H1 (cell line): ENCODE results near the gene LINC01488. TPM values are rescaled to one million over a fixed set of nuclear protein-coding genes. Genes with fewer than 3 reads are reported as not detected.
A peak's percentile ranks its signal among the peaks of the same experiment; 100 is the strongest.

ENCODE experiments used
- CTCF ChIA-PET: fragments of 300-600 bp; sonication (Branson Sonifier 250); formaldehyde crosslinking; loops from one replicate; lab custom pipeline; 2021; ENCODE audit not compliant: partially characterized antibody; lab: Charles Lee
- POLR2A ChIA-PET: fragments of 300-600 bp; sonication (Branson Sonifier 250); formaldehyde crosslinking; loops from one replicate; lab custom pipeline; 2021; ENCODE audit warnings: inconsistent platforms; ENCODE audit not compliant: partially characterized antibody; lab: Charles Lee
- DNase-seq, 2 experiments: peaks; one replicate each; pipeline versions ENCODE4 v3.0.0 to v3.0.0-alpha.2; 2010 to 2022; ENCODE audit warnings: low spot score in 2 of 2, low read depth in 1 of 2, mixed read lengths in 1 of 2
- FAIRE-seq: peaks from 2 replicates; lab custom pipeline; 2011; peaks lifted over from hg19 to GRCh38; lab: Jason Lieb, UNC
- H2AFZ ChIP-seq: 2 replicates; pipeline ENCODE4 v1.8.1; 2012; ENCODE audit warnings: low read length, inconsistent platforms
- H2AK5ac ChIP-seq: 2 replicates; pipeline ENCODE4 v1.6.1; 2013; ENCODE audit warnings: low read depth, low read length
- H2BK120ac ChIP-seq: replicated peaks from 2 replicates; pipeline ENCODE3; 2013; ENCODE audit warnings: low read depth, low read length, inconsistent platforms
- H2BK12ac ChIP-seq: 2 replicates; pipeline ENCODE4 v1.6.1; 2013; ENCODE audit warnings: low read depth, low read length
- H2BK15ac ChIP-seq: 2 replicates; pipeline ENCODE4 v1.6.1; 2013; ENCODE audit warnings: low read length
- H2BK20ac ChIP-seq: 2 replicates; pipeline ENCODE4 v1.6.1; 2013; ENCODE audit warnings: low read length
- H2BK5ac ChIP-seq: 2 replicates; pipeline ENCODE4 v1.6.1; 2013; ENCODE audit warnings: low read depth, low read length
- H3K14ac ChIP-seq: 2 replicates; pipeline ENCODE4 v1.6.1; 2013; ENCODE audit warnings: inconsistent platforms; ENCODE audit not compliant: insufficient read length
- H3K18ac ChIP-seq: 2 replicates; pipeline ENCODE4 v1.6.1; 2013; ENCODE audit warnings: low read length; ENCODE audit errors: extremely low read depth
- H3K23ac ChIP-seq: 2 replicates; pipeline ENCODE4 v1.6.1; 2013; ENCODE audit warnings: inconsistent platforms; ENCODE audit not compliant: insufficient read length
- H3K23me2 ChIP-seq: 2 replicates; pipeline ENCODE4 v1.6.1; 2013; ENCODE audit warnings: low read depth, low read length
- H3K27ac ChIP-seq: 2 replicates; pipeline ENCODE4 v1.6.1; 2011; ENCODE audit warnings: low read depth, low read length, inconsistent platforms
- H3K27me3 ChIP-seq, 4 experiments: replicated peaks in 1 of 4; 1 replicate in 1 of 4; 2 replicates in 3 of 4; pipeline versions ENCODE4 v1.6.1 to v1.8.1; 2011 to 2013; ENCODE audit warnings: low read length in 3 of 4, mild to moderate bottlenecking in 3 of 4, inconsistent platforms in 2 of 4, mixed read lengths in 2 of 4, moderate library complexity in 1 of 4; ENCODE audit not compliant: control insufficient read depth in 3 of 4, insufficient read depth in 3 of 4; ENCODE audit errors: extremely low read depth in 1 of 4
- H3K36me3 ChIP-seq, 4 experiments: 2 replicates each; pipeline versions ENCODE4 v1.6.1 to v1.8.1; 2011 to 2013; ENCODE audit warnings: mild to moderate bottlenecking in 4 of 4, low read length in 3 of 4, moderate library complexity in 2 of 4, control low read depth in 1 of 4, inconsistent platforms in 1 of 4; ENCODE audit not compliant: insufficient read depth in 4 of 4, control insufficient read depth in 2 of 4
- H3K4ac ChIP-seq: replicated peaks from 2 replicates; pipeline ENCODE3; 2013; ENCODE audit warnings: low read length, low read depth, mixed read lengths, inconsistent platforms; ENCODE audit not compliant: insufficient read length
- H3K4me1 ChIP-seq, 4 experiments: replicated peaks in 1 of 4; 1 replicate in 1 of 4; 2 replicates in 3 of 4; pipeline versions ENCODE4 v1.6.1 to v1.8.1; 2011 to 2013; ENCODE audit warnings: low read length in 3 of 4, inconsistent platforms in 2 of 4, mixed read lengths in 1 of 4; ENCODE audit not compliant: insufficient read depth in 4 of 4, control insufficient read depth in 3 of 4
- H3K4me2 ChIP-seq, 2 experiments: 2 replicates each; pipeline versions ENCODE4 v1.6.1 to v1.8.1; 2011 to 2013; ENCODE audit warnings: low read depth in 2 of 2, low read length in 2 of 2, control low read depth in 1 of 2, inconsistent platforms in 1 of 2, mild to moderate bottlenecking in 1 of 2; ENCODE audit not compliant: insufficient read depth in 1 of 2
- H3K4me3 ChIP-seq, 4 experiments: fragments of 200-600, 300-600 bp in 1 of 4; sonication (generic), shearing (Covaris generic), sonication (Bioruptor Twin) in 1 of 4; 2 replicates each; pipeline versions ENCODE4 v1.5.1 to v1.8.1; 2011 to 2016; ENCODE audit warnings: low read length in 4 of 4, low read depth in 3 of 4, control low read depth in 2 of 4, inconsistent platforms in 2 of 4, mild to moderate bottlenecking in 2 of 4, mixed read lengths in 1 of 4, moderate library complexity in 1 of 4; ENCODE audit not compliant: insufficient read depth in 2 of 4; ENCODE audit errors: extremely low read depth in 1 of 4
- H3K56ac ChIP-seq: replicated peaks from 2 replicates; pipeline ENCODE3; 2013; ENCODE audit warnings: low read depth, mild to moderate bottlenecking, mixed read lengths, low read length, inconsistent platforms; ENCODE audit not compliant: insufficient read length
- H3K79me1 ChIP-seq: 2 replicates; pipeline ENCODE4 v1.6.1; 2013; ENCODE audit warnings: low read depth, low read length, control low read depth
- H3K79me2 ChIP-seq, 2 experiments: 2 replicates each; pipeline versions ENCODE4 v1.6.1 to v1.8.1; 2012 to 2013; ENCODE audit warnings: low read length in 2 of 2, mild to moderate bottlenecking in 2 of 2, inconsistent platforms in 1 of 2; ENCODE audit not compliant: insufficient read depth in 2 of 2, control insufficient read depth in 1 of 2
- H3K9ac ChIP-seq, 4 experiments: replicated peaks in 1 of 4; 1 replicate in 1 of 4; 2 replicates in 3 of 4; pipeline versions ENCODE4 v1.6.1 to v1.8.1; 2011 to 2013; ENCODE audit warnings: low read depth in 3 of 4, low read length in 3 of 4, control low read depth in 2 of 4, mild to moderate bottlenecking in 2 of 4, moderate library complexity in 2 of 4, inconsistent platforms in 1 of 4; ENCODE audit errors: extremely low read depth in 1 of 4
- H3K9me3 ChIP-seq, 2 experiments: 2 replicates each; pipeline versions ENCODE4 v1.6.1 to v1.8.1; 2012 to 2013; ENCODE audit warnings: mild to moderate bottlenecking in 2 of 2, moderate library complexity in 2 of 2, control low read depth in 1 of 2, inconsistent platforms in 1 of 2, low read depth in 1 of 2, low read length in 1 of 2, mixed read lengths in 1 of 2; ENCODE audit not compliant: insufficient read depth in 2 of 2
- H4K20me1 ChIP-seq, 2 experiments: replicated peaks in 1 of 2; 2 replicates each; pipeline versions ENCODE3 to v1.8.1; 2011 to 2013; ENCODE audit warnings: inconsistent platforms in 2 of 2, low read length in 2 of 2, mild to moderate bottlenecking in 1 of 2; ENCODE audit not compliant: insufficient read depth in 2 of 2, control insufficient read depth in 1 of 2
- H4K5ac ChIP-seq: 2 replicates; pipeline ENCODE4 v1.6.1; 2013; ENCODE audit warnings: low read length, low read depth, mixed read lengths, inconsistent platforms; ENCODE audit not compliant: insufficient read length
- H4K8ac ChIP-seq: 2 replicates; pipeline ENCODE4 v1.8.0; 2013; ENCODE audit warnings: mild to moderate bottlenecking, moderate library complexity, low read length, inconsistent platforms; ENCODE audit not compliant: insufficient read depth; ENCODE audit errors: extremely low read depth
- H4K91ac ChIP-seq: replicated peaks from 2 replicates; pipeline ENCODE3; 2013; ENCODE audit warnings: low read length, mixed read lengths, inconsistent platforms; ENCODE audit not compliant: insufficient read length
- EZH2 ChIP-seq: fragments of 200-600 bp; sonication (generic); IDR thresholded peaks from 2 replicates; pipeline ENCODE4 v1.7.1; 2012; ENCODE audit warnings: low read depth, mild to moderate bottlenecking, moderate library complexity, low read length, inconsistent platforms; ENCODE audit not compliant: severe bottlenecking
- JUND ChIP-seq: IDR thresholded peaks from 2 replicates; pipeline ENCODE4 v1.6.1; 2011; ENCODE audit warnings: mild to moderate bottlenecking, improper control_type of control experiment, low read length
- KDM1A ChIP-seq: fragments of 200-600, 300-600 bp; sonication (generic); IDR thresholded peaks from 2 replicates; pipeline ENCODE4 v1.7.1; 2016; ENCODE audit warnings: mild to moderate bottlenecking, low read length, borderline replicate concordance
- KDM5A ChIP-seq: fragments of 200-600 bp; IDR thresholded peaks from 2 replicates; pipeline ENCODE4 v1.7.1; 2012; ENCODE audit warnings: mild to moderate bottlenecking, low read length, inconsistent platforms, mixed read lengths
- SIN3A ChIP-seq, 2 experiments: IDR thresholded peaks in 1 of 2; conservative IDR thresholded peaks in 1 of 2; 2 replicates each; pipeline ENCODE4 v1.6.1; 2011 to 2012; ENCODE audit warnings: low read length in 2 of 2, improper control_type of control experiment in 1 of 2, low read depth in 1 of 2, mild to moderate bottlenecking in 1 of 2
- SP1 ChIP-seq: IDR thresholded peaks from 2 replicates; pipeline ENCODE4 v1.6.1; 2011; ENCODE audit warnings: low read depth, low read length
- SRF ChIP-seq: IDR thresholded peaks from 2 replicates; pipeline ENCODE4 v1.6.1; 2011; ENCODE audit warnings: mild to moderate bottlenecking, low read depth, low read length, moderate library complexity
- TBP ChIP-seq: IDR thresholded peaks from 2 replicates; pipeline ENCODE4 v1.6.1; 2011; ENCODE audit warnings: low read depth, low read length, improper control_type of control experiment
- YY1 ChIP-seq: IDR thresholded peaks from 2 replicates; pipeline ENCODE4 v1.6.1; 2011; ENCODE audit warnings: low read depth, mild to moderate bottlenecking, low read length
- WGBS, 2 experiments: shearing (Covaris generic) in 1 of 2; methylation state at CpG; one replicate each; pipeline versions ENCODE4 v1.1.6 to v1.1.7; 2013 to 2015; ENCODE audit warnings: low lambda C conversion rate in 2 of 2, mixed read lengths in 2 of 2, inconsistent platforms in 1 of 2, low coverage in 1 of 2, missing lambda C conversion rate in 1 of 2; ENCODE audit not compliant: insufficient replicate concordance in 2 of 2, insufficient coverage in 1 of 2, insufficient read length in 1 of 2; ENCODE audit errors: extremely low coverage in 1 of 2, missing lambda C conversion rate in 1 of 2; 5-methylcytosine and 5-hydroxymethylcytosine counted together
- polyA plus RNA-seq, 7 experiments: library from polyadenylated mRNA; depleted of rRNA in 3 of 7; stranded (reverse) in 5 of 7; unstranded in 2 of 7; fragments of >200 nt in 5 of 7; fragments of 200-250 nt in 2 of 7; gene quantifications; 1 replicate in 5 of 7; 2 replicates in 1 of 7; 4 replicates in 1 of 7; pipeline versions ENCODE4 v1.2.1 to v1.2.3, GENCODE V29; 2011 to 2013; ENCODE audit warnings: missing spikeins in 2 of 7, mixed read lengths in 2 of 7
- total RNA-seq: library from RNA; stranded (reverse); fragmentation: NEBNext Ultra II Directional; extraction: Animal tissue kit (Norgen Biotek cat#: 25700); gene quantifications from 2 replicates; pipeline ENCODE4 v1.2.1, GENCODE V29; 2021

The LINC01488 gene
- total and polyA plus RNA-seq, 2 of the 8 experiments (the other 6 are each of a cell fraction or from before 2014, with no cell fraction given), result not detected

DNA sequence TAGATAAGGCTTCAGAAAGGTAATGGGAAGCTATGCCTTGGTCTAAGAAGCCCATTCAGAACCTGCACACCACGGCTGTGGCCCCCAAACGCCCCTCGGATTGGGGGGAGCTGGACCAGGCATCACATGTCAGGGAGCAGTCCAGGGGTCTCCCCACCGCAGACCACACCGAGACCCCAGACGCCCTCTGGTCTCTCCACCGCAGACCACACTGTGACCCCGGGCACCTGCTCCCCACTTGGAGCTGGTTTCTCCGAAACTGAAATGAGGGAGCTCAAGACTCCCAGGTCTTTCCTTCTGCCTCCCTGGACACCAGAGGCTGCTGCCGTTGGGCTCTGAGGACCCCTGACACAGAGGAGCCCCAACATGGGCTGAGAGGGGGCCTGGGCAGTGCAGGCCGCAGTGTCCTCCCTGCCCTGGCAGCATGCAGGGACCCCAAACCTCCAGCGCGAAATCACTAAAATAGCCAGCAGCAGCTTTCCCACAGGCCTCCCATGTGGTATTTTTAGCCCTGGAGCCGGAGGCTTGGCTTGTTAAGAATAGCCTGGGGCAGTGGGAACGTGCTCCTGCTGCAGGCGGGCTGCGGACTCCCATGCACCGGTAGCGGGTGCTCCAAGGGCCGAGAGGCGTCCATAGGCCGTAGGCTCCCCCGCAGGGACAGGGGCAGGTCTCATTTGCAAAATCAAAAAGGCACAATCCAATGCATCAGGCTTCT lies 7.7 kb downstream of the LINC01488 start:
- no peak overlapping the region for H3K14ac ChIP-seq
- H4K8ac ChIP-seq, result peak overlapping the region; percentile 31; the same call in 1 of the 2 replicates
- 92% methylated on average over 19 of the region's 23 CpGs; no CpG with 5 or more reads in 1 of the 2 experiments for WGBS, 2 experiments
- no peaks in the 10 kb centered on the region for H3K36me3 ChIP-seq
- no peak overlapping the region for H2BK15ac ChIP-seq
- POLR2A ChIA-PET, result no interaction called here
- no peaks in the 10 kb centered on the region for H3K79me2 ChIP-seq
- no peaks in the 10 kb centered on the region for H3K9me3 ChIP-seq
- H2BK12ac ChIP-seq, result no peak overlapping the region
- no peak overlapping the region for H3K9ac ChIP-seq
- H2AFZ ChIP-seq, result no peak overlapping the region
- CTCF ChIA-PET, result interaction anchor here (0.8 to 1.2 kb wide), 2 partner anchors 46 to 196 kb away, joined by 4 read pairs; no protein-coding TSS in a partner anchor
- no peak overlapping the region for H3K56ac ChIP-seq
- peaks cover 0 to 11% (median under 1%) of the 10 kb centered on the region in 4 experiments; a peak in 2 of 7 replicates for H3K4me1 ChIP-seq
- no peaks in the 10 kb centered on the region for H3K23me2 ChIP-seq
- H4K20me1 ChIP-seq, result no peaks in the 10 kb centered on the region
- H2BK20ac ChIP-seq, result no peak overlapping the region
- H3K79me1 ChIP-seq, result no peaks in the 10 kb centered on the region
- H3K4me3 ChIP-seq, result no peak overlapping the region
- DNase-seq (no peak), FAIRE-seq (no peak)
- H2BK5ac ChIP-seq, result no peak overlapping the region
- H4K91ac ChIP-seq, result no peak overlapping the region
- no peak overlapping the region for H3K4me2 ChIP-seq
- no peak overlapping the region for H3K23ac ChIP-seq
- H3K27me3 ChIP-seq, result no peaks in the 10 kb centered on the region
- no peak for TF ChIP-seq EZH2
- TF ChIP-seq JUND, result no peak
- no peak for TF ChIP-seq KDM1A
- no peak for TF ChIP-seq SIN3A (conservative IDR thresholded peaks at IDR 0.05 in 1 of 2, IDR thresholded peaks at IDR 0.05 in 1 of 2; ENCODE audit: low read depth in 1 of 2, low read length in 2 of 2)
- no peak for TF ChIP-seq YY1
- no peak for TF ChIP-seq SP1
- no peak for TF ChIP-seq TBP
- TF ChIP-seq KDM5A, result no peak
- TF ChIP-seq SRF, result no peak
- no peak overlapping the region; the same call in 1 of the 2 replicates for H2AK5ac ChIP-seq
- H2BK120ac ChIP-seq, result no peak overlapping the region
- no peak overlapping the region for H3K27ac ChIP-seq
- no peak overlapping the region for H4K5ac ChIP-seq
- no peak overlapping the region; the same call in 1 of the 2 replicates for H3K18ac ChIP-seq
- no peak overlapping the region for H3K4ac ChIP-seq
